PFSK-1 (cell line): ENCODE data around the gene ACER3.

ENCODE experiments used
- FOXP2 ChIP-seq: optimal IDR thresholded peaks from 2 replicates; pipeline ENCODE3; 2011; ENCODE audit warnings: borderline replicate concordance, control low read depth, inconsistent platforms; ENCODE audit not compliant: insufficient read depth; ENCODE audit errors: extremely low read length, extremely low read depth
- POLR2AphosphoS5 ChIP-seq: IDR thresholded peaks from 2 replicates; pipeline ENCODE4 v1.6.1; 2012; ENCODE audit warnings: low read depth, mild to moderate bottlenecking, control low read depth, low read length, moderate library complexity
- TAF1 ChIP-seq: IDR thresholded peaks from 2 replicates; pipeline ENCODE4 v1.6.1; 2012; ENCODE audit warnings: low read length, control low read depth, borderline replicate concordance; ENCODE audit not compliant: insufficient read depth
- TF ChIP-seq, protein P1 (sequence below), 2 experiments: IDR thresholded peaks; 2 replicates each; pipeline versions ENCODE4 v1.6.1 to v1.8.0; 2011 to 2012; ENCODE audit warnings: low read depth in 2 of 2, low read length in 2 of 2, control low read depth in 1 of 2, inconsistent platforms in 1 of 2, mild to moderate bottlenecking in 1 of 2, moderate library complexity in 1 of 2; ENCODE audit not compliant: insufficient read depth in 1 of 2

DNA sequence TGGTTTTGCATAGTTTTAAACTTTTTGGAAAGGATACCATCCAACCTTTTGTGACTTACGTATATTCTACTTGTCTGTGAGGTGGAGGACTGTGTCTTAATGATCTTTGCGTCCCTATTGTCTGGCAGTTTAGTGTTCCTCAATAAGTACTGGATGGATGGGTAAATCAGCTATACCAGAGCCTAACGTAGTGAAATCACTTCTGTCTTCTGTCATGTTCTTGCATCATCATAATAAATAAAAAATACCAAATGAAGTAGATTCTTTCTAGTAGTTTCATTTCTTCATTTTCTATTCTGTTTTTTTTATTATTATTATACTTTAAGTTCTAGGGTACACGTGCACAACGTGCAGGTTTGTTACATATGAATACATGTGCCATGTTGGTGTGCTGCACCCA lies 66.4 kb downstream of the ACER3 start:
- TF ChIP-seq POLR2AphosphoS5 (no peak), TAF1 (no peak), FOXP2 (no peak)
- TF ChIP-seq, protein P1, sequence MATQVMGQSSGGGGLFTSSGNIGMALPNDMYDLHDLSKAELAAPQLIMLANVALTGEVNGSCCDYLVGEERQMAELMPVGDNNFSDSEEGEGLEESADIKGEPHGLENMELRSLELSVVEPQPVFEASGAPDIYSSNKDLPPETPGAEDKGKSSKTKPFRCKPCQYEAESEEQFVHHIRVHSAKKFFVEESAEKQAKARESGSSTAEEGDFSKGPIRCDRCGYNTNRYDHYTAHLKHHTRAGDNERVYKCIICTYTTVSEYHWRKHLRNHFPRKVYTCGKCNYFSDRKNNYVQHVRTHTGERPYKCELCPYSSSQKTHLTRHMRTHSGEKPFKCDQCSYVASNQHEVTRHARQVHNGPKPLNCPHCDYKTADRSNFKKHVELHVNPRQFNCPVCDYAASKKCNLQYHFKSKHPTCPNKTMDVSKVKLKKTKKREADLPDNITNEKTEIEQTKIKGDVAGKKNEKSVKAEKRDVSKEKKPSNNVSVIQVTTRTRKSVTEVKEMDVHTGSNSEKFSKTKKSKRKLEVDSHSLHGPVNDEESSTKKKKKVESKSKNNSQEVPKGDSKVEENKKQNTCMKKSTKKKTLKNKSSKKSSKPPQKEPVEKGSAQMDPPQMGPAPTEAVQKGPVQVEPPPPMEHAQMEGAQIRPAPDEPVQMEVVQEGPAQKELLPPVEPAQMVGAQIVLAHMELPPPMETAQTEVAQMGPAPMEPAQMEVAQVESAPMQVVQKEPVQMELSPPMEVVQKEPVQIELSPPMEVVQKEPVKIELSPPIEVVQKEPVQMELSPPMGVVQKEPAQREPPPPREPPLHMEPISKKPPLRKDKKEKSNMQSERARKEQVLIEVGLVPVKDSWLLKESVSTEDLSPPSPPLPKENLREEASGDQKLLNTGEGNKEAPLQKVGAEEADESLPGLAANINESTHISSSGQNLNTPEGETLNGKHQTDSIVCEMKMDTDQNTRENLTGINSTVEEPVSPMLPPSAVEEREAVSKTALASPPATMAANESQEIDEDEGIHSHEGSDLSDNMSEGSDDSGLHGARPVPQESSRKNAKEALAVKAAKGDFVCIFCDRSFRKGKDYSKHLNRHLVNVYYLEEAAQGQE (IDR thresholded peaks at IDR 0.05; ENCODE audit: insufficient read depth in 1 of 2, low read depth in 2 of 2, low read length in 2 of 2): no peak
